Esophagus (tissue), 2 donors: ENCODE data around the gene AUP1. TPM values are rescaled to one million over a fixed set of nuclear protein-coding genes. Genes with fewer than 3 reads are reported as not detected.
A peak's percentile ranks its signal among the peaks of the same experiment; 100 is the strongest.

Experiments used
- H3K27ac ChIP-seq, 2 donors: one replicate each; pipeline ENCODE4 v1.5.1; 2013; ENCODE audit warnings: low read depth in 2 of 2, mild to moderate bottlenecking in 2 of 2, inconsistent platforms in 1 of 2, low read length in 1 of 2, moderate library complexity in 1 of 2
- H3K27me3 ChIP-seq, 2 donors: one replicate each; pipeline ENCODE4 v1.6.1; 2013; ENCODE audit warnings: low read length in 2 of 2, control low read depth in 1 of 2, mild to moderate bottlenecking in 1 of 2; ENCODE audit not compliant: insufficient read depth in 2 of 2, control insufficient read depth in 1 of 2
- H3K36me3 ChIP-seq, 2 donors: one replicate each; pipeline ENCODE4 v1.6.1; 2013; ENCODE audit warnings: low read length in 1 of 2; ENCODE audit not compliant: control insufficient read depth in 2 of 2, insufficient read depth in 2 of 2
- H3K4me1 ChIP-seq, 2 donors: one replicate each; pipeline ENCODE4 v1.6.1; 2013; ENCODE audit warnings: low read length in 1 of 2; ENCODE audit not compliant: control insufficient read depth in 2 of 2, insufficient read depth in 2 of 2
- H3K4me3 ChIP-seq, 2 donors: one replicate each; pipeline ENCODE4 v1.5.1; 2013; ENCODE audit warnings: low read length in 2 of 2, mild to moderate bottlenecking in 2 of 2, low read depth in 1 of 2, moderate library complexity in 1 of 2
- H3K9me3 ChIP-seq, 2 donors: one replicate each; pipeline ENCODE4 v1.6.1; 2013; ENCODE audit warnings: mild to moderate bottlenecking in 2 of 2, low read depth in 1 of 2, low read length in 1 of 2, moderate library complexity in 1 of 2; ENCODE audit not compliant: control insufficient read depth in 2 of 2, insufficient read depth in 1 of 2
- WGBS, 2 donors: extraction: QIAGEN DNeasy Blood & Tissue Kit; methylation state at CpG; one replicate each; pipeline ENCODE4 v1.1.7; 2013; 5-methylcytosine and 5-hydroxymethylcytosine counted together
- polyA plus RNA-seq, 2 donors: library from polyadenylated mRNA; stranded (reverse); fragments of 200-250 nt; gene quantifications; one replicate each; pipeline ENCODE4 v1.2.3, GENCODE V29; 2013
- donor health status: healthy with polysubstance abuse.
- donor health status: Bipolar disorder and iron deficiency.

Gene AUP1
- polyA plus RNA-seq, 2 donors = 116 to 186 TPM

GRCh38 chr2:74507926-74508520 lies 21.5 kb downstream of the AUP1 start:
- H3K4me1 ChIP-seq = peaks cover 0 to 11% of the 10 kb centered on the region in 2 donors

GRCh38 chr2:74507145-74507925 lies 22.2 kb downstream of the AUP1 start, which contains the start of gene PCGF1:
TSS of gene PCGF1 (minus strand) at chr2:74507695. CDS start at chr2:74507668, 27 bp downstream.
- Histone ChIP-seq H3K27ac (peak within 1 kb of the TSS; percentile 99 to 100), H3K27me3 (no peaks in the 10 kb centered on the region), H3K9me3 (no peaks in the 10 kb centered on the region), H3K4me1 (peaks cover 0 to 11% of the 10 kb centered on the region in 2 donors), H3K4me3 (peak within 1 kb of the TSS; percentile 92 to 94), H3K36me3 (peaks cover 0 to 8% of the 10 kb centered on the region in 2 donors)
- WGBS, 2 donors = 0 to 1% methylated on average over 53 to 56 of the region's 56 CpGs

More at GRCh38 chr2:74507926-74508520, 21.5 kb downstream of the AUP1 start:
- peaks cover 0 to 3% of the 10 kb centered on the region in 2 donors for H3K9me3 ChIP-seq
- H3K27ac ChIP-seq = peak overlapping the region; percentile 99 to 100
- H3K27me3 ChIP-seq = peaks cover 1 to 4% of the 10 kb centered on the region in 2 donors
- 10 to 12% methylated on average over 38 of the region's 38 CpGs for WGBS, 2 donors
- peaks cover 0 to 8% of the 10 kb centered on the region in 2 donors for H3K36me3 ChIP-seq
- peak overlapping the region; percentile 92 to 94 for H3K4me3 ChIP-seq

- Histone ChIP-seq H3K27ac (no peak overlapping the region), H3K4me3 (no peak overlapping the region), H3K9me3 (no peaks in the 10 kb centered on the region), H3K4me1 (peaks cover 3 to 11% of the 10 kb centered on the region in 2 donors), H3K36me3 (peaks cover 0 to 8% of the 10 kb centered on the region in 2 donors), H3K27me3 (no peaks in the 10 kb centered on the region)
- 94 to 95% methylated on average over 14 of the region's 14 CpGs for WGBS, 2 donors
Measured at GRCh38 chr2:74505448-74506246, 23.9 kb downstream of the AUP1 start.

- peaks cover 0 to 9% of the 10 kb centered on the region in 2 donors for H3K27me3 ChIP-seq
- no peak overlapping the region for H3K4me3 ChIP-seq
- peaks cover 0 to 8% of the 10 kb centered on the region in 2 donors for H3K36me3 ChIP-seq
- 91 to 94% methylated on average over 3 of the region's 3 CpGs for WGBS, 2 donors
- peaks cover 3 to 11% of the 10 kb centered on the region in 2 donors for H3K4me1 ChIP-seq
- H3K9me3 ChIP-seq = no peaks in the 10 kb centered on the region
- no peak overlapping the region for H3K27ac ChIP-seq
Measured at GRCh38 chr2:74504591-74504990, 24.9 kb downstream of the AUP1 start.

GRCh38 chr2:74503506-74504475 lies 25.7 kb downstream of the AUP1 start:
- Histone ChIP-seq H3K27me3 (peaks cover 0 to 13% of the 10 kb centered on the region in 2 donors), H3K4me1 (peaks cover 10 to 18% of the 10 kb centered on the region in 2 donors), H3K36me3 (peaks cover 0 to 8% of the 10 kb centered on the region in 2 donors), H3K4me3 (peak overlapping the region; percentile 46 to 56), H3K9me3 (no peaks in the 10 kb centered on the region), H3K27ac (peak overlapping the region; percentile 16 to 37)
- WGBS, 2 donors = 57 to 63% methylated on average over 45 of the region's 45 CpGs

GRCh38 chr2:74502720-74503505 lies 26.6 kb downstream of the AUP1 start:
- 2 to 3% methylated on average over 59 to 67 of the region's 67 CpGs for WGBS, 2 donors
- peak overlapping the region; percentile 46 to 56 for H3K4me3 ChIP-seq
- H3K27me3 ChIP-seq = peaks cover 0 to 14% of the 10 kb centered on the region in 2 donors
- no peaks in the 10 kb centered on the region for H3K9me3 ChIP-seq
- H3K36me3 ChIP-seq = peaks cover 0 to 8% of the 10 kb centered on the region in 2 donors
- H3K4me1 ChIP-seq = peaks cover 17 to 24% of the 10 kb centered on the region in 2 donors
- H3K27ac ChIP-seq = peak overlapping the region; percentile 16 to 49

- H3K4me1 ChIP-seq = peaks cover 17 to 28% of the 10 kb centered on the region in 2 donors
- peaks cover 0 to 8% of the 10 kb centered on the region in 2 donors for H3K36me3 ChIP-seq
- peak overlapping the region in 1 of 2 donors; percentile 49 for H3K27ac ChIP-seq
- 21% methylated on average over 32 of the region's 32 CpGs for WGBS, 2 donors
- no peaks in the 10 kb centered on the region for H3K9me3 ChIP-seq
- H3K4me3 ChIP-seq = peak overlapping the region; percentile 46 to 56
- peaks cover 0 to 14% of the 10 kb centered on the region in 2 donors for H3K27me3 ChIP-seq
Measured at GRCh38 chr2:74502147-74502719, 27.3 kb downstream of the AUP1 start.
